Keratinocyte (primary cell): ENCODE results near the gene SLC7A1.

Experiments
- EZH2 ChIP-seq: IDR thresholded peaks from one replicate; pipeline ENCODE4 v1.6.1; 2012; ENCODE audit warnings: inconsistent platforms, mild to moderate bottlenecking, low read length, moderate library complexity
- TF ChIP-seq, protein P1 (sequence below), 3 experiments: IDR thresholded peaks in 1 of 3; conservative IDR thresholded peaks in 1 of 3; optimal IDR thresholded peaks in 1 of 3; 2 replicates in 2 of 3; 3 replicates in 1 of 3; pipeline versions ENCODE3 to v1.5.1; 2011; ENCODE audit warnings: low read length in 3 of 3, mild to moderate bottlenecking in 3 of 3, moderate library complexity in 2 of 3, control low read depth in 1 of 3, inconsistent platforms in 1 of 3; ENCODE audit not compliant: insufficient read depth in 2 of 3; ENCODE audit errors: extremely low read depth in 1 of 3

GRCh38 chr13:29577136-29578051 is 18.1 kb downstream of the SLC7A1 start:
- TF ChIP-seq, protein P1, sequence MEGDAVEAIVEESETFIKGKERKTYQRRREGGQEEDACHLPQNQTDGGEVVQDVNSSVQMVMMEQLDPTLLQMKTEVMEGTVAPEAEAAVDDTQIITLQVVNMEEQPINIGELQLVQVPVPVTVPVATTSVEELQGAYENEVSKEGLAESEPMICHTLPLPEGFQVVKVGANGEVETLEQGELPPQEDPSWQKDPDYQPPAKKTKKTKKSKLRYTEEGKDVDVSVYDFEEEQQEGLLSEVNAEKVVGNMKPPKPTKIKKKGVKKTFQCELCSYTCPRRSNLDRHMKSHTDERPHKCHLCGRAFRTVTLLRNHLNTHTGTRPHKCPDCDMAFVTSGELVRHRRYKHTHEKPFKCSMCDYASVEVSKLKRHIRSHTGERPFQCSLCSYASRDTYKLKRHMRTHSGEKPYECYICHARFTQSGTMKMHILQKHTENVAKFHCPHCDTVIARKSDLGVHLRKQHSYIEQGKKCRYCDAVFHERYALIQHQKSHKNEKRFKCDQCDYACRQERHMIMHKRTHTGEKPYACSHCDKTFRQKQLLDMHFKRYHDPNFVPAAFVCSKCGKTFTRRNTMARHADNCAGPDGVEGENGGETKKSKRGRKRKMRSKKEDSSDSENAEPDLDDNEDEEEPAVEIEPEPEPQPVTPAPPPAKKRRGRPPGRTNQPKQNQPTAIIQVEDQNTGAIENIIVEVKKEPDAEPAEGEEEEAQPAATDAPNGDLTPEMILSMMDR (optimal IDR thresholded peaks at IDR 0.05 in 1 of 3, IDR thresholded peaks at IDR 0.05 in 1 of 3, conservative IDR thresholded peaks at IDR 0.05 in 1 of 3; ENCODE audit: extremely low read depth in 1 of 3, insufficient read depth in 2 of 3, low read length in 3 of 3) = no peak
- TF ChIP-seq EZH2 = no peak
